ENCODE data around the gene CABLES1. TPM values are rescaled to one million over a fixed set of nuclear protein-coding genes. Genes with fewer than 3 reads are reported as not detected.

Gene CABLES1
- total and polyA plus RNA-seq, 2 of the 4 experiments (the other 2 are of a cell fraction) = 4.7 to 5.7 TPM

- peak overlapping the region; percentile 68; the same call in 1 of the 2 replicates for H3K4ac ChIP-seq (ENCODE audit: low read depth, low read length)
- H3K18ac ChIP-seq (ENCODE audit: low read depth, low read length) = no peak overlapping the region
- peak overlapping the region; percentile 9 for H2AFZ ChIP-seq (replicated peaks; ENCODE audit: low read length, poor library complexity)
- H3K27ac ChIP-seq (ENCODE audit: insufficient read depth, low read length) = no peak overlapping the region
- no peaks in the 10 kb centered on the region for H3K27me3 ChIP-seq (ENCODE audit: control insufficient read depth, insufficient read depth, low read length)
- H2AK9ac ChIP-seq (replicated peaks; ENCODE audit: low read depth, low read length, poor library complexity) = no peak overlapping the region
- peak overlapping the region; percentile 39; the same call in 1 of the 2 replicates for H3K23ac ChIP-seq (ENCODE audit: low read depth, low read length)
- CTCF ChIA-PET = no interaction called here
- H4K91ac ChIP-seq (ENCODE audit: insufficient read depth, low read depth, low read length) = no peak overlapping the region
- POLR2A ChIA-PET (ENCODE audit: unreplicated experiment) = no interaction called here
- dilution Hi-C loops (cut with HindIII; ENCODE audit: low sequenced_read_pairs, unreplicated experiment) (no loop called here), intact Hi-C loops (cut with micrococcal nuclease) (no loop called here), in situ Hi-C loops (cut with MboI; ENCODE audit: low sequenced_read_pairs) (no loop called here)
- H2AK5ac ChIP-seq (ENCODE audit: low read depth, low read length) = 0 out of 2 replicates have a peak overlapping the region, but pooled peaks have one; percentile 56
- peaks cover 7% of the 10 kb centered on the region for H3K4me1 ChIP-seq (ENCODE audit: control insufficient read depth, insufficient read depth, low read length)
- BruUV-seq (replicated peaks) = no TSS peak
- no peaks in the 10 kb centered on the region for H3K9me1 ChIP-seq (ENCODE audit: insufficient read depth, low read length)
- peak overlapping the region in 1 of 2 experiments; percentile 37; a peak in 1 of 4 replicates for H4K8ac ChIP-seq (ENCODE audit: low read depth in 2 of 2, low read length in 2 of 2)
- H3K9me3 ChIP-seq (ENCODE audit: control insufficient read depth, insufficient read depth, low read length) = no peaks in the 10 kb centered on the region
- 47% methylated on average over 7 of the region's 18 CpGs; no CpG with 5 or more reads in 1 of the 2 experiments for WGBS, 2 experiments (ENCODE audit: extremely low coverage in 2 of 2, insufficient read length in 1 of 2)
- DNase-seq (no peak), ATAC-seq (ENCODE audit: low read depth) (no peak)
- no peaks in the 10 kb centered on the region for H3K36me3 ChIP-seq (ENCODE audit: control insufficient read depth, insufficient read depth, low read length)
- H2BK120ac ChIP-seq (ENCODE audit: low read depth, low read length) = peak overlapping the region; percentile 26; the same call in 1 of the 2 replicates
- no peak overlapping the region for H3K56ac ChIP-seq (ENCODE audit: extremely low read depth, insufficient read depth, low read length)
- H4K5ac ChIP-seq (ENCODE audit: low read depth, low read length) = no peak overlapping the region
- no peak overlapping the region for H3K4me2 ChIP-seq (ENCODE audit: low read depth, low read length)
- TF ChIP-seq FOS (IDR thresholded peaks at IDR 0.05; ENCODE audit: low read depth, low read length) = no peak
- no peak for TF ChIP-seq RAD21 (IDR thresholded peaks at IDR 0.05; ENCODE audit: low read length)
- TF ChIP-seq, protein P1, sequence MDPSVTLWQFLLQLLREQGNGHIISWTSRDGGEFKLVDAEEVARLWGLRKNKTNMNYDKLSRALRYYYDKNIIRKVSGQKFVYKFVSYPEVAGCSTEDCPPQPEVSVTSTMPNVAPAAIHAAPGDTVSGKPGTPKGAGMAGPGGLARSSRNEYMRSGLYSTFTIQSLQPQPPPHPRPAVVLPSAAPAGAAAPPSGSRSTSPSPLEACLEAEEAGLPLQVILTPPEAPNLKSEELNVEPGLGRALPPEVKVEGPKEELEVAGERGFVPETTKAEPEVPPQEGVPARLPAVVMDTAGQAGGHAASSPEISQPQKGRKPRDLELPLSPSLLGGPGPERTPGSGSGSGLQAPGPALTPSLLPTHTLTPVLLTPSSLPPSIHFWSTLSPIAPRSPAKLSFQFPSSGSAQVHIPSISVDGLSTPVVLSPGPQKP (IDR thresholded peaks at IDR 0.05; ENCODE audit: borderline replicate concordance, low read depth, low read length) = no peak
- TF ChIP-seq NFE2L2 (IDR thresholded peaks at IDR 0.05; ENCODE audit: low read depth, low read length) = no peak
- TF ChIP-seq CHD1 (IDR thresholded peaks at IDR 0.05; ENCODE audit: low read depth, low read length) = no peak
- no peak for TF ChIP-seq MAFK (IDR thresholded peaks at IDR 0.05; ENCODE audit: low read depth, low read length)
- peak overlapping the region; percentile 78; the same call in 2 of the 3 replicates for H2BK15ac ChIP-seq (ENCODE audit: low read depth, low read length)
- no peaks in the 10 kb centered on the region for H3K79me1 ChIP-seq (ENCODE audit: low read depth in 1 of 2, low read length in 2 of 2)
- H2BK5ac ChIP-seq (ENCODE audit: low read depth, low read length, poor library complexity, severe bottlenecking) = no peak overlapping the region
- peak overlapping the region; percentile 50 for H2BK20ac ChIP-seq (ENCODE audit: low read depth, low read length)
- H4K20me1 ChIP-seq (ENCODE audit: insufficient read depth, low read length) = no peaks in the 10 kb centered on the region
- no peak overlapping the region for H3K9ac ChIP-seq (ENCODE audit: low read depth, low read length)
- H3K4me3 ChIP-seq (ENCODE audit: insufficient read depth, low read depth, low read length) = no peak overlapping the region
- peak overlapping the region; percentile 83; the same call in 1 of the 2 replicates for H3K14ac ChIP-seq (replicated peaks; ENCODE audit: low read depth, low read length)
Observed at GRCh38 chr18:23094411-23095190, 40.7 kb upstream of the CABLES1 start.
